Panc1 (cell line): ENCODE measurements around the gene OR51B4. TPM values are rescaled to one million over a fixed set of nuclear protein-coding genes. Genes with fewer than 3 reads are reported as not detected.

Experiments used
- ATAC-seq: fragments of 200-7000 bp; cut with Tn5 transposase; 2 replicates; pipeline ENCODE4 v1.9.1; 2020; ENCODE audit warnings: mild to moderate bottlenecking, moderate library complexity
- BruUV-seq: library from RNA; stranded (reverse); fragments of 400-500 nt; replicated peaks from 2 replicates; lab custom pipeline; 2021; lab: Mats Ljungman, UMichigan
- CTCF ChIA-PET: fragments of 300-600 bp; sonication (Branson Sonifier 250); formaldehyde crosslinking; loops from one replicate; lab custom pipeline; 2022; ENCODE audit warnings: antibody characterized with exemption; lab: Charles Lee
- POLR2A ChIA-PET: fragments of 300-600 bp; sonication (Branson Sonifier 250); formaldehyde crosslinking; loops from one replicate; lab custom pipeline; 2022; ENCODE audit warnings: antibody characterized with exemption; lab: Charles Lee
- DNase-seq: peaks from one replicate; pipeline ENCODE4 v3.0.0-alpha.2; 2010; ENCODE audit warnings: low read depth, low spot score
- H3K27ac ChIP-seq: 2 replicates; pipeline ENCODE4 v1.5.1; 2011; ENCODE audit warnings: mild to moderate bottlenecking, low read length, inconsistent platforms
- H3K27me3 ChIP-seq: fragments of 200-500 bp; sonication (Bioruptor generic); 2 replicates; pipeline ENCODE4 v1.6.0; 2014; ENCODE audit warnings: low read length, inconsistent platforms; ENCODE audit not compliant: control insufficient read depth, insufficient read depth
- H3K36me3 ChIP-seq: fragments of 200-500 bp; sonication (Bioruptor generic); 2 replicates; pipeline ENCODE4 v1.5.1; 2014; ENCODE audit warnings: inconsistent platforms, mild to moderate bottlenecking, low read length, moderate library complexity; ENCODE audit not compliant: control insufficient read depth, insufficient read depth
- H3K4me1 ChIP-seq: 2 replicates; pipeline ENCODE4 v1.5.1; 2011; ENCODE audit warnings: inconsistent platforms, mild to moderate bottlenecking, low read length, moderate library complexity; ENCODE audit not compliant: control insufficient read depth, insufficient read depth
- H3K4me3 ChIP-seq, 2 experiments: 2 replicates each; pipeline ENCODE4 v1.5.1; 2011 to 2012; ENCODE audit warnings: low read depth in 2 of 2, low read length in 2 of 2, mild to moderate bottlenecking in 2 of 2, inconsistent platforms in 1 of 2, moderate library complexity in 1 of 2
- H3K9me3 ChIP-seq: fragments of 200-500 bp; sonication (Bioruptor generic); 2 replicates; pipeline ENCODE4 v1.5.1; 2014; ENCODE audit warnings: low read depth, mild to moderate bottlenecking, inconsistent platforms, low read length, moderate library complexity; ENCODE audit not compliant: control insufficient read depth, insufficient read depth
- CTCF ChIP-seq: fragments of 450-650 bp; IDR thresholded peaks from 2 replicates; pipeline ENCODE4 v1.5.1; 2017; ENCODE audit warnings: mild to moderate bottlenecking
- POLR2AphosphoS5 ChIP-seq: IDR thresholded peaks from 2 replicates; pipeline ENCODE4 v1.6.1; 2012; ENCODE audit warnings: mild to moderate bottlenecking, low read depth, low read length, moderate library complexity
- REST ChIP-seq, 2 experiments: IDR thresholded peaks; 2 replicates each; pipeline ENCODE4 v1.6.1; 2011 to 2012; ENCODE audit warnings: low read depth in 2 of 2, control low read depth in 1 of 2, low read length in 1 of 2, mild to moderate bottlenecking in 1 of 2, moderate library complexity in 1 of 2; ENCODE audit not compliant: insufficient read depth in 1 of 2
- SIN3A ChIP-seq: IDR thresholded peaks from 2 replicates; pipeline ENCODE4 v1.6.1; 2012; ENCODE audit warnings: low read depth, mild to moderate bottlenecking, low read length, moderate library complexity, borderline replicate concordance; ENCODE audit not compliant: insufficient read depth
- TCF7L2 ChIP-seq: IDR thresholded peaks from 2 replicates; pipeline ENCODE4 v1.6.1; 2011; ENCODE audit warnings: mild to moderate bottlenecking, low read depth, low read length, inconsistent platforms
- in situ Hi-C: cut with HindIII; loops from 2 replicates; pipeline ENCODE4 v1.10.0; 2016; ENCODE audit warnings: low sequenced_read_pairs, low pct_unique_long_range_greater_than_20kb
- intact Hi-C: fragments of 100-400 bp; cut with micrococcal nuclease; formaldehyde crosslinking; loops from one replicate; pipeline ENCODE4 v1.10.0; 2022; ENCODE audit not compliant: unreplicated experiment
- total RNA-seq: library from RNA; stranded (reverse); gene quantifications from one replicate; pipeline ENCODE4 v1.2.1, GENCODE V29; 2021; ENCODE audit not compliant: unreplicated experiment

The OR51B4 gene
- total RNA-seq, 1 experiment from 2014 or later, result not detected

- intact Hi-C loops, result no loop called here
- no peak for DNase-seq
- no peak within 1 kb of the TSS for H3K27ac ChIP-seq
- in situ Hi-C loops, result no loop called here
- no peaks in the 10 kb centered on the region for H3K4me1 ChIP-seq
- no peaks in the 10 kb centered on the region for H3K9me3 ChIP-seq
- no peaks in the 10 kb centered on the region for H3K36me3 ChIP-seq
- TF ChIP-seq POLR2AphosphoS5 (no peak), CTCF (no peak), TCF7L2 (no peak), SIN3A (no peak), REST (IDR thresholded peaks at IDR 0.05; ENCODE audit: insufficient read depth in 1 of 2, low read depth in 2 of 2, low read length in 1 of 2) (no peak)
- ATAC-seq, result no peak
- ChIA-PET CTCF (no interaction called here), POLR2A (no interaction called here)
- H3K27me3 ChIP-seq, result no peaks in the 10 kb centered on the region; the same call in 1 of the 2 replicates
- H3K4me3 ChIP-seq, result no peak within 1 kb of the TSS
- BruUV-seq, result no TSS peak
Measured at GRCh38 chr11:5351208-5351607, 49.5 kb upstream of the OR51B4 start, which contains the start of gene OR51B6. OR51B6 (plus strand) TSS chr11:5351508; CDS start chr11:5351508, 0 bp downstream.

GRCh38 chr11:5349550-5349949, 47.8 kb upstream of the OR51B4 start:
- intact Hi-C loops (no loop called here), in situ Hi-C loops (no loop called here)
- H3K27me3 ChIP-seq, result no peaks in the 10 kb centered on the region; the same call in 1 of the 2 replicates
- no TSS peak for BruUV-seq
- POLR2A ChIA-PET, result no interaction called here
- no peak for DNase-seq
- H3K36me3 ChIP-seq, result no peaks in the 10 kb centered on the region
- no peak overlapping the region for H3K4me3 ChIP-seq
- H3K27ac ChIP-seq, result no peak overlapping the region
- H3K4me1 ChIP-seq, result no peaks in the 10 kb centered on the region
- ATAC-seq, result no peak
- CTCF ChIA-PET, result no interaction called here
- H3K9me3 ChIP-seq, result no peaks in the 10 kb centered on the region
- TF ChIP-seq POLR2AphosphoS5, result no peak

- in situ Hi-C loops (no loop called here), intact Hi-C loops (no loop called here)
- TF ChIP-seq POLR2AphosphoS5 (no peak), REST (IDR thresholded peaks at IDR 0.05; ENCODE audit: insufficient read depth in 1 of 2, low read depth in 2 of 2, low read length in 1 of 2) (no peak), SIN3A (no peak), TCF7L2 (no peak), CTCF (no peak)
- DNase-seq, result no peak
- ATAC-seq, result no peak
- ChIA-PET POLR2A (no interaction called here), CTCF (no interaction called here)
- Histone ChIP-seq H3K27me3 (no peaks in the 10 kb centered on the region), H3K9me3 (no peaks in the 10 kb centered on the region), H3K4me1 (no peaks in the 10 kb centered on the region), H3K4me3 (no peak overlapping the region), H3K36me3 (no peaks in the 10 kb centered on the region), H3K27ac (no peak overlapping the region)
- no TSS peak for BruUV-seq
Measured at GRCh38 chr11:5348551-5349194, 46.9 kb upstream of the OR51B4 start.
